ENCODE results near the gene ADGRL3.

DNA sequence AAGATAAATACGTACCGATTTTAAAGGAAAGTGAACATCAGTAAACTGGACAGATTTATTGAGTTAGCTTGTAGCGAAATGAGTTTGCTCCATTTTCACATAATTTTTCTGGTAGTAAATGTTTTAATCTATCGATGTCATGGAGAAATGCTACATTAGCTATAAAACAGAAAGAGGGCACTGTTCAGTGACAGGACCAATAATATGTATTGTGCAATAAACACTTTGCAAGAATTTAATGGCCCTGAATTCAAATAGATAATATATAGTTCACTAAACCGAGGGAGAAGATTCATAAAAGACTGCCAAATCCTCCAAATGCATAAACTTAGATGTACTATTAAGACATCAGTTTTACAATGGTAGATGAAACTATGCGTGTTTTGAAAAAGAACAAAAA, 516.3 kb downstream of the ADGRL3 start:
- TF ChIP-seq, protein P1, sequence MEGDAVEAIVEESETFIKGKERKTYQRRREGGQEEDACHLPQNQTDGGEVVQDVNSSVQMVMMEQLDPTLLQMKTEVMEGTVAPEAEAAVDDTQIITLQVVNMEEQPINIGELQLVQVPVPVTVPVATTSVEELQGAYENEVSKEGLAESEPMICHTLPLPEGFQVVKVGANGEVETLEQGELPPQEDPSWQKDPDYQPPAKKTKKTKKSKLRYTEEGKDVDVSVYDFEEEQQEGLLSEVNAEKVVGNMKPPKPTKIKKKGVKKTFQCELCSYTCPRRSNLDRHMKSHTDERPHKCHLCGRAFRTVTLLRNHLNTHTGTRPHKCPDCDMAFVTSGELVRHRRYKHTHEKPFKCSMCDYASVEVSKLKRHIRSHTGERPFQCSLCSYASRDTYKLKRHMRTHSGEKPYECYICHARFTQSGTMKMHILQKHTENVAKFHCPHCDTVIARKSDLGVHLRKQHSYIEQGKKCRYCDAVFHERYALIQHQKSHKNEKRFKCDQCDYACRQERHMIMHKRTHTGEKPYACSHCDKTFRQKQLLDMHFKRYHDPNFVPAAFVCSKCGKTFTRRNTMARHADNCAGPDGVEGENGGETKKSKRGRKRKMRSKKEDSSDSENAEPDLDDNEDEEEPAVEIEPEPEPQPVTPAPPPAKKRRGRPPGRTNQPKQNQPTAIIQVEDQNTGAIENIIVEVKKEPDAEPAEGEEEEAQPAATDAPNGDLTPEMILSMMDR (IDR thresholded peaks at IDR 0.05): no peak
- TF ChIP-seq POLR2A (IDR thresholded peaks at IDR 0.05) (no peak), EP300 (IDR thresholded peaks at IDR 0.05) (no peak), POLR2AphosphoS5 (IDR thresholded peaks at IDR 0.05) (no peak)
